SK-N-SH treated with all-trans-retinoic acid at 6 μM for 48 hours (cell line): ENCODE measurements around the gene TSHZ3.

Experiments used
- ATAC-seq: fragments of 200-7000 bp; cut with Tn5 transposase; 3 replicates; pipeline ENCODE4 v1.9.1; 2020; ENCODE audit warnings: mild to moderate bottlenecking, moderate library complexity
- BACH2 ChIP-seq: fragments of 250-450 bp; sonication (Bioruptor Pico); IDR thresholded peaks from 2 replicates; pipeline ENCODE4 v1.9.0; 2021; ENCODE audit warnings: mild to moderate bottlenecking, borderline replicate concordance
- CREB5 ChIP-seq: fragments of 250-450 bp; sonication (Bioruptor Pico); IDR thresholded peaks from 2 replicates; pipeline ENCODE4 v1.5.1; 2020; ENCODE audit warnings: low read depth, mild to moderate bottlenecking, moderate library complexity
- CSDC2 ChIP-seq: fragments of 250-450 bp; sonication (Bioruptor Pico); IDR thresholded peaks from 2 replicates; pipeline ENCODE4 v1.5.0; 2020; ENCODE audit warnings: mild to moderate bottlenecking, moderate library complexity
- CSRNP3 ChIP-seq: fragments of 250-450 bp; sonication (Bioruptor Pico); IDR thresholded peaks from 2 replicates; pipeline ENCODE4 v1.5.1; 2021; ENCODE audit warnings: mild to moderate bottlenecking, moderate library complexity
- ESRRG ChIP-seq: fragments of 250-450 bp; sonication (Bioruptor Pico); IDR thresholded peaks from 2 replicates; pipeline ENCODE4 v1.6.1; 2021; ENCODE audit warnings: mild to moderate bottlenecking
- ISL1 ChIP-seq: fragments of 250-450 bp; sonication (Bioruptor Pico); IDR thresholded peaks from 2 replicates; pipeline ENCODE4 v2.1.2; 2022; ENCODE audit warnings: mild to moderate bottlenecking, moderate library complexity
- OSR1 ChIP-seq: fragments of 250-450 bp; sonication (Bioruptor Pico); IDR thresholded peaks from 2 replicates; pipeline ENCODE4 v1.8.0; 2022; ENCODE audit warnings: moderate library complexity, mild to moderate bottlenecking, inconsistent platforms
- PATZ1 ChIP-seq: fragments of 250-450 bp; sonication (Bioruptor Pico); IDR thresholded peaks from 2 replicates; pipeline ENCODE4 v1.8.0; 2020; ENCODE audit warnings: mild to moderate bottlenecking, moderate library complexity, borderline replicate concordance
- SNAI2 ChIP-seq: fragments of 250-450 bp; sonication (Bioruptor Pico); IDR thresholded peaks from 2 replicates; pipeline ENCODE4 v1.5.0; 2020; ENCODE audit warnings: mild to moderate bottlenecking, moderate library complexity
- TCF4 ChIP-seq: fragments of 250-450 bp; sonication (Bioruptor Pico); IDR thresholded peaks from 2 replicates; pipeline ENCODE4 v1.8.0; 2021; ENCODE audit warnings: mild to moderate bottlenecking, moderate library complexity, borderline replicate concordance
- TOX ChIP-seq: fragments of 250-450 bp; sonication (Bioruptor Pico); IDR thresholded peaks from 2 replicates; pipeline ENCODE4 v1.8.0; 2021; ENCODE audit warnings: mild to moderate bottlenecking, moderate library complexity, borderline replicate concordance
- TSHZ2 ChIP-seq: fragments of 250-450 bp; sonication (Bioruptor Pico); IDR thresholded peaks from 2 replicates; pipeline ENCODE4 v1.5.0; 2020; ENCODE audit warnings: mild to moderate bottlenecking, moderate library complexity
- ZC3H10 ChIP-seq: fragments of 250-450 bp; sonication (Bioruptor Pico); IDR thresholded peaks from 2 replicates; pipeline ENCODE4 v1.5.1; 2021; ENCODE audit warnings: mild to moderate bottlenecking, moderate library complexity
- ZFP3 ChIP-seq: fragments of 250-450 bp; sonication (Bioruptor Pico); IDR thresholded peaks from 2 replicates; pipeline ENCODE4 v1.5.0; 2020; ENCODE audit warnings: mild to moderate bottlenecking, moderate library complexity
- ZFP30 ChIP-seq: fragments of 450-650 bp; formaldehyde crosslinking; IDR thresholded peaks from 2 replicates; pipeline ENCODE4 v1.5.0; 2022; ENCODE audit warnings: mild to moderate bottlenecking, moderate library complexity
- ZNF565 ChIP-seq: fragments of 450-650 bp; formaldehyde crosslinking; conservative IDR thresholded peaks from 2 replicates; pipeline ENCODE4 v1.5.0; 2020; ENCODE audit warnings: low read depth, mild to moderate bottlenecking, moderate library complexity
- ZNF70 ChIP-seq: fragments of 450-650 bp; formaldehyde crosslinking; IDR thresholded peaks from 2 replicates; pipeline ENCODE4 v1.5.0; 2020; ENCODE audit warnings: mild to moderate bottlenecking, moderate library complexity
- ZNF8 ChIP-seq: fragments of 450-650 bp; formaldehyde crosslinking; IDR thresholded peaks from 2 replicates; pipeline ENCODE4 v1.5.0; 2020; ENCODE audit warnings: mild to moderate bottlenecking, moderate library complexity

Gene TSHZ3

GRCh38 chr19:31292639-31293185, 56.5 kb downstream of the TSHZ3 start:
- TF ChIP-seq SNAI2 (CRISPR knock-in tag) (no peak), CSRNP3 (no peak), TOX (no peak), ZNF70 (CRISPR knock-in tag) (no peak), ZC3H10 (CRISPR knock-in tag) (no peak), OSR1 (CRISPR knock-in tag) (no peak), BACH2 (CRISPR knock-in tag) (no peak), ZNF565 (CRISPR knock-in tag) (no peak), ESRRG (no peak), ISL1 (CRISPR knock-in tag) (no peak), TSHZ2 (no peak), TCF4 (CRISPR knock-in tag) (no peak), CREB5 (CRISPR knock-in tag) (no peak), CSDC2 (no peak)
- no peak for ATAC-seq

GRCh38 chr19:31290931-31291590, 58.2 kb downstream of the TSHZ3 start:
- no peak for ATAC-seq
- TF ChIP-seq TOX (no peak), CREB5 (CRISPR knock-in tag) (no peak), SNAI2 (CRISPR knock-in tag) (no peak), TCF4 (CRISPR knock-in tag) (no peak)

- TF ChIP-seq ZNF8 (CRISPR knock-in tag), result no peak
- TF ChIP-seq CSRNP3, result no peak
- TF ChIP-seq PATZ1 (CRISPR knock-in tag), result no peak
- no peak for TF ChIP-seq ESRRG
- no peak for TF ChIP-seq ZFP30 (CRISPR knock-in tag)
- no peak for TF ChIP-seq BACH2 (CRISPR knock-in tag)
- TF ChIP-seq ZFP3 (CRISPR knock-in tag), result no peak
- no peak for TF ChIP-seq OSR1 (CRISPR knock-in tag)
- no peak for TF ChIP-seq TOX
- ATAC-seq, result no peak
These were observed 59.3 kb downstream of the TSHZ3 start for GRCh38 chr19:31289976-31290375.
